Common myeloid progenitor, CD34-positive (primary cell): ENCODE measurements around the gene CASP5.
"Not testable (repeated sequence)": the region's sequence is repeated elsewhere in the genome, so short reads cannot be mapped to it uniquely, and the experiment has no call there.

Experiments used
- CTCF ChIA-PET: fragments of 350-600 bp; sonication (Branson Sonifier 250); formaldehyde crosslinking; loops from one replicate; lab custom pipeline; 2021; ENCODE audit warnings: antibody characterized with exemption; lab: Charles Lee
- POLR2A ChIA-PET: fragments of 350-600 bp; sonication (Branson Sonifier 250); formaldehyde crosslinking; loops from one replicate; lab custom pipeline; 2021; ENCODE audit warnings: antibody characterized with exemption; lab: Charles Lee
- DNase-seq, 3 donors: peaks; one replicate each; pipeline versions ENCODE4 v3.0.0 to v3.0.0-alpha.2; 2013
- H3K27ac ChIP-seq, 2 experiments: 1 replicate in 1 of 2; 2 replicates in 1 of 2; pipeline ENCODE4 v1.7.0; 2013; ENCODE audit warnings: inconsistent platforms in 2 of 2, low read length in 2 of 2, mild to moderate bottlenecking in 2 of 2, low read depth in 1 of 2, moderate library complexity in 1 of 2; ENCODE audit not compliant: severe bottlenecking in 2 of 2, insufficient read depth in 1 of 2, poor library complexity in 1 of 2
- H3K27me3 ChIP-seq, 5 experiments: replicated peaks in 2 of 5; 1 replicate in 3 of 5; 2 replicates in 2 of 5; pipeline versions ENCODE4 v1.6.1 to v1.7.0; 2013; ENCODE audit warnings: low read length in 4 of 5, mild to moderate bottlenecking in 2 of 5, moderate library complexity in 2 of 5, inconsistent platforms in 1 of 5; ENCODE audit not compliant: insufficient read depth in 5 of 5, control insufficient read depth in 4 of 5
- H3K36me3 ChIP-seq, 4 experiments: 1 replicate in 2 of 4; 2 replicates in 2 of 4; pipeline versions ENCODE4 v1.6.1 to v1.7.0; 2013; ENCODE audit warnings: low read length in 3 of 4, control low read depth in 1 of 4, mild to moderate bottlenecking in 1 of 4; ENCODE audit not compliant: control insufficient read depth in 4 of 4, insufficient read depth in 4 of 4
- H3K4me1 ChIP-seq, 4 experiments: 1 replicate in 3 of 4; 2 replicates in 1 of 4; pipeline versions ENCODE4 v1.6.1 to v1.7.1; 2013; ENCODE audit warnings: low read length in 3 of 4, mild to moderate bottlenecking in 3 of 4, control low read depth in 1 of 4, inconsistent platforms in 1 of 4, moderate library complexity in 1 of 4; ENCODE audit not compliant: control insufficient read depth in 4 of 4, insufficient read depth in 4 of 4; ENCODE audit errors: control extremely low read depth in 1 of 4
- H3K4me3 ChIP-seq, 7 experiments: 1 replicate in 4 of 7; 2 replicates in 3 of 7; pipeline versions ENCODE4 v1.5.1 to v1.7.0; 2013; ENCODE audit warnings: mild to moderate bottlenecking in 7 of 7, low read length in 6 of 7, moderate library complexity in 6 of 7, inconsistent platforms in 2 of 7, low read depth in 2 of 7, control low read depth in 1 of 7; ENCODE audit not compliant: insufficient read depth in 4 of 7, control insufficient read depth in 1 of 7; ENCODE audit errors: extremely low read depth in 1 of 7
- H3K9me3 ChIP-seq, 5 experiments: 1 replicate in 4 of 5; 2 replicates in 1 of 5; pipeline versions ENCODE4 v1.6.1 to v1.7.1; 2013; ENCODE audit warnings: low read length in 4 of 5, mild to moderate bottlenecking in 2 of 5, inconsistent platforms in 1 of 5, low read depth in 1 of 5, moderate library complexity in 1 of 5; ENCODE audit not compliant: control insufficient read depth in 4 of 5, insufficient read depth in 2 of 5; ENCODE audit errors: control extremely low read depth in 1 of 5
- WGBS: methylation state at CpG from one replicate; pipeline ENCODE4 v1.1.5; 2013; ENCODE audit not compliant: insufficient coverage; 5-methylcytosine and 5-hydroxymethylcytosine counted together

Gene CASP5

GRCh38 chr11:104992781-104993180 lies 30.2 kb downstream of the CASP5 start:
- Histone ChIP-seq H3K4me1 (no peaks in the 10 kb centered on the region), H3K27me3 (no peaks in the 10 kb centered on the region), H3K9me3 (peaks cover 0 to 3% (median 0%) of the 10 kb centered on the region in 5 experiments), H3K36me3 (no peaks in the 10 kb centered on the region), H3K4me3 (no peak overlapping the region), H3K27ac (no peak overlapping the region)
- no peak for DNase-seq
- WGBS = no CpG with 5 or more reads among the region's 1 CpG
- CTCF ChIA-PET = no interaction called here
- POLR2A ChIA-PET = no interaction called here

GRCh38 chr11:104991994-104992393 lies 31.0 kb downstream of the CASP5 start:
- H3K4me3 ChIP-seq = no peak overlapping the region
- POLR2A ChIA-PET = no interaction called here
- 100% methylated on average over 3 of the region's 4 CpGs for WGBS

GRCh38 chr11:104984808-104985207 lies 38.2 kb downstream of the CASP5 start:
- Histone ChIP-seq H3K27me3 (no peaks in the 10 kb centered on the region), H3K27ac (no peak overlapping the region), H3K36me3 (no peaks in the 10 kb centered on the region), H3K9me3 (peaks cover 0 to 3% (median 0%) of the 10 kb centered on the region in 5 experiments), H3K4me1 (no peaks in the 10 kb centered on the region), H3K4me3 (no peak overlapping the region)
- POLR2A ChIA-PET = no interaction called here
- no peak for DNase-seq
- WGBS = 100% methylated on average over 1 of the region's 3 CpGs
- CTCF ChIA-PET = no interaction called here

More at GRCh38 chr11:104991994-104992393, 31.0 kb downstream of the CASP5 start:
- Histone ChIP-seq H3K27me3 (no peaks in the 10 kb centered on the region), H3K27ac (no peak overlapping the region), H3K9me3 (peaks cover 0 to 3% (median 0%) of the 10 kb centered on the region in 5 experiments), H3K36me3 (no peaks in the 10 kb centered on the region), H3K4me1 (no peaks in the 10 kb centered on the region)
- CTCF ChIA-PET = no interaction called here
- no peak for DNase-seq

GRCh38 chr11:104979839-104980238 lies 43.1 kb downstream of the CASP5 start:
- POLR2A ChIA-PET = no interaction called here
- WGBS = 100% methylated on average over 1 of the region's 1 CpG
- no peaks in the 10 kb centered on the region for H3K4me1 ChIP-seq
- peaks cover 0 to 4% (median 0%) of the 10 kb centered on the region in 5 experiments for H3K9me3 ChIP-seq
- H3K4me3 ChIP-seq = no peak overlapping the region
- CTCF ChIA-PET = no interaction called here
- no peaks in the 10 kb centered on the region for H3K27me3 ChIP-seq
- H3K36me3 ChIP-seq = no peaks in the 10 kb centered on the region
- DNase-seq = no peak
- no peak overlapping the region for H3K27ac ChIP-seq

GRCh38 chr11:104973616-104974015 lies 49.4 kb downstream of the CASP5 start:
- Histone ChIP-seq H3K27me3 (no peaks in the 10 kb centered on the region), H3K36me3 (no peaks in the 10 kb centered on the region), H3K27ac (no peak overlapping the region), H3K4me3 (no peak overlapping the region), H3K4me1 (peaks cover 0 to 8% (median 2%) of the 10 kb centered on the region in 4 experiments), H3K9me3 (peaks cover 0 to 12% (median 5%) of the 10 kb centered on the region in 5 experiments)
- CTCF ChIA-PET = no interaction called here
- no peak for DNase-seq
- no CpG with 5 or more reads among the region's 2 CpGs for WGBS
- POLR2A ChIA-PET = no interaction called here

- H3K36me3 ChIP-seq, POLR2A ChIA-PET, H3K27me3 ChIP-seq, H3K4me3 ChIP-seq, H3K27ac ChIP-seq, CTCF ChIA-PET: not testable (repeated sequence)
- WGBS = 100% methylated on average over 6 of the region's 8 CpGs
- peaks cover 0 to 12% (median 5%) of the 10 kb centered on the region in 4 experiments for H3K4me1 ChIP-seq
- H3K9me3 ChIP-seq = peaks cover 0 to 12% (median 5%) of the 10 kb centered on the region in 5 experiments
- DNase-seq = peak in 2 of 3 donors; percentile 50 to 54
These were observed 50.0 kb downstream of the CASP5 start for GRCh38 chr11:104972924-104973323.

GRCh38 chr11:104970756-104971155 lies 52.2 kb downstream of the CASP5 start:
- H3K4me1 ChIP-seq = peaks cover 10 to 32% (median 18%) of the 10 kb centered on the region in 4 experiments
- CTCF ChIA-PET = interaction anchor here (1.2 kb wide), 1 partner anchor 60 kb away, joined by 3 read pairs; no protein-coding TSS in a partner anchor
- H3K4me3 ChIP-seq = no peak overlapping the region
- POLR2A ChIA-PET = interaction anchor here (0.6 kb wide), 1 partner anchor 27 kb away, joined by 3 read pairs; no protein-coding TSS in a partner anchor
- H3K9me3 ChIP-seq = peaks cover 0 to 14% (median 5%) of the 10 kb centered on the region in 5 experiments
- no peak for DNase-seq
- no peak overlapping the region for H3K27ac ChIP-seq
- H3K36me3 ChIP-seq = peaks cover 0 to 1% (median 0%) of the 10 kb centered on the region in 4 experiments
- H3K27me3 ChIP-seq = no peaks in the 10 kb centered on the region
